ENCODE data around the gene PNLIPRP1.

PNLIPRP1 gene

DNA sequence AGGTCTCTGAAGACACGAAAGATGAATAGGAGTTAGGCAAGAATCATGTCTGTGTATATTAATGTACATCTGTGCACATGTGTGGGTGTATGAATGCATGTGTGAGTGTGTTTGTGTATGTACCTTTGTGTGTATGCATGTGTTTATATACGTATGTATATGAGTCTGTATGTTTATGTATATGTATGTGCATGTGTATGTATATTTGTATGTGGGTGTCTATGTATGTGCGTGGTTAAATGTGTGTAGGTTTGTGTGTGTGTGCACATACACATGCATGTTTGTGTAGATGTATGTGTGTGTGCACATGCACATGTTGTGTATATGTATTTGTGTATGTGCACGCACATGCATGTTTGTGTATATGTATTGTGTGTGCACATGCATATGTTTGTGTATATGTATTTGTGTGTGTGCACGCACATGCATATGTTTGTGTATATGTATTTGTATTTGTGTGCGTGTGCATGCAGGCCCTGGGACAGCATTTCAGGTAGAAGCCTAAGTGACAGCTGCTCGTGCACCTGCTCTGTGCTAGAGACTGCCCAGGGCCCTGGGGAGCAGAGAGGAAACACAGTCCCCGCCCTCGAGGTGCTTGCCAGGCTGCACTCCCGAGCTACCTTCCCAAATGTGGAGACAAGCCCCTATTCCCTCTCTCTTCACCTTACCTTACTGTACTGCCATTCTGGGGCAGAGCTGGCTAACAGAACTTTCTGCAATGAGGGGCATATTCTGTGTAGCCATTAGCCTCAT is 12.1 kb downstream of the PNLIPRP1 start:
- DNase-seq: no peak

DNA sequence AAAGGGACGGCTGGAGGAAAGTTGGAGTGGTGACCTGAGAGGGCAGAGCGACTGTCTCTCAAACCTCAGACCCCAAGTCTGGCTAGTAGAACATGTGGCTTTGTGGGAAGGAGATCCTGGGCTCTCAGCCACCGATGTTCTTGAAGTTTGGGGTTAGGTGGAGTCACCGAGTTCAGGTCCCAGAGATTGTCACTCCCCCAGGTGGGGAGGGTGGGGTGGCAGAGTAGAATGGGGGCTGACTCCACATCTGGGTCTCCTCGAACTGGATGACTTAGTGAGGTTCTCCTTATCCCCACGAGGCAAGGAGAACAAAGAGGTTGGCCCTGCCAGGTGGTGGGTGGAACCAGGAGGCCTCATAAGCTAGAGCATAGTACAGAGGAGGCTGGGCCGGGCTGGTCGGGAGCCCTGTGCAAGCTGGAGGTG is 15.3 kb downstream of the PNLIPRP1 start:
- DNase-seq: no peak

DNA sequence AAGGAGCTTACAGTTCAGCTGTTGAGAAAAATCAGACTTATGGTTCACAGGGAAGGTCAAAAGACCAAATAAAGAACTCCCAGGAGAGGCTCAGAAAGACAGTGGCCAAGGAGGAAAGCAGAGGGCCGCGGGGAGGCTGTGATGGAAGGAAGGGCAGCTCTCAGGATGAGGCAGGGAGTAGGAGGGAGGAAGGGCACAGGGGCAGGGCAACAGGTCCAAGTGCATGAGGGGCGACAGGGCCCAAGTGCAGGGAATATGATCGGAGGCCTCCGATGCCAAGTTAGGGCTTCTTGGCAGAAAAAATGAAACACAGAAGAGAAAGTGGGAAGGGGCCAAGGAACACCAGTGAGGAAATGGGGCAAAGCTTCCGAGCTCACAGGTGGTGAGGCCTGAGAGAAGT is 16.6 kb downstream of the PNLIPRP1 start:
- DNase-seq: no peak

GRCh38 chr10:116608686-116609594 is 18.2 kb downstream of the PNLIPRP1 start:
- DNase-seq: no peak

- DNase-seq: no peak
These were observed 19.8 kb downstream of the PNLIPRP1 start for GRCh38 chr10:116610443-116611152.

DNA sequence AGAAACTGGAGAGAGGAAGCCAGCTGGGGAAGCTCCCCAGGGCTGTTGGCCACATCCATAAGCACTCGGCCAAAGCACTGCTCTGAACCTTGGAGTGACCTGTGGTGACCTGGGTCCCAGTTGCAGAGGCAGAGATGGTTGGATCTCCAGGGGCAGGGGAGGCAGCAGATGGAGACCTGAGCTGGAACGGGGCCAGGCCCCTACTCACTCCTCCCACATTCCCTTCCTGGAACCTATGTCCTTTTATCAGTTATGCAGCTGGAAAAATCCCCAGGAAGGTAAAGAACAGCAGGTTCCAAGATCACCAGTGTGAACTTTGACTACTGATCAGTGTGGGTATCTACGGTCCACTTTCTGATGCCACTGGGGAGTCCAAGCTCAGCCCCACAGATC is 20.4 kb downstream of the PNLIPRP1 start:
- no peak for DNase-seq

DNA sequence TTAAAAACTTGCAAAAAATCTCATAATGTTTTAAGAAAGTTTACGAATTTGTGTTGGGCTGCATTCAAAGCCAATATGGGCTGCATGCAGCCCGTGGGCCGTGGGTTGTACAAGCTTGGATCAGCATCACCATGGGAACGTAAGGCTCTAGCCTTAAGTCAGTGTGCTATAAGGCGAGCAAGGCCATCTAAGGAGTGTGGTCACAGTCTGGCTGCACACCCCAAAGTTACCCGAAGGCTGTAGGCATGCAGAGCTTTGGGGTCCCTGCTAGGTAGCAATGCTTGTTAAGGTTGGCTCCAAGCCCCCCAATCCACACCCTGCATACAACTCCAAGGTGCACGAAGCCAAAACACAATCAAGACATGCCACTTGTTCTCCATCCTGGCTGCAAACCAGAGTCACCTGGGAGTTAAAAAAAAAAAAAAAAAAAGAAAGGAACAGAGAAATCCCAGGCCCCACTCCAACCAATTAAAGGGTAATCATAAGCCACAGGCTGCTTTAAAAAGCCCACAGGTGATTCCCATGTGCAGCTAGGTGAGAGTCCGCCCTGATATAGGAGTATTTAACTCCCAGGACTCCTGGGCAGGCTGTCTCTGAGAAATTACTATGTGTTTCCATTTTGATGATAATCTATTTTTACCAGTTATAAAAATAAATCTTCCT is 21.5 kb downstream of the PNLIPRP1 start:
- DNase-seq: no peak

DNA sequence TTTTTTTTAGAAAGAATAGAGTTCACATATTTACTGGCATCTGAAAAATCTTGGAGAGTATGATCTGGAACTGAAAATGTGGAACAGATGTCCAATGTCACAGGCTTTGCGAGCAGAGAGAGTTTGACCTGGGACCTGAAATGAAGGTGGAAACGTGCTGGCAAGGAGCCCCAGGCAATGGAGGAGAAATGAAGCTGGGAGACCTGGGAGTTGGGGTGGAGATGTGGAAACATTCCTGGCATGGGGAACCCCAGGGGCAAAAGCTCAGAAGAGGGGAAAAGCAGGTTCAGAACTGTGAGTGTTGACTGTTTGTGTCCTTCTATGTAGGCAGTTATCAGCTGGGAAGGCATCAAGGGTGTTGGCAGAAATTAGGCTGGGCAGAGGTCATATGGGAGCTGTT is 22.7 kb downstream of the PNLIPRP1 start:
- DNase-seq: no peak

DNA sequence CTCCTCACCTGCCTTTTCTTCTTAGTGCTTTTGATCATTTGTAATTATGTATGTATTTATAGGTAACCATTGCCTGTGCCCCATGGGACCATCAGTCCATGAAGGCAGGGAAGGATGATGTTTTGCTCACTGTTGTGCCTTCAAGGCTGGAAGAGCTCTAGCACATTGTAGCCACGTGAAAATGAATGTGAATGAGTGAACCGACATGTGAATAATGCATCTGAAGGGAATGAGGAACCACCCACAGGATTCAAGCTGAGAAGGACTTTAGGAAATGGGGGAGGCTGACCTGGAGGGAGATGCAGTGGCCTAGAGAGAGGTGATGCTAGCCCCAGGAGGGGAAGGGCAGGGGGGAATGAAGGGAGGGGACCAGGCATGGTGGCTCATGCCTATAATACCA is 24.0 kb downstream of the PNLIPRP1 start:
- no peak for DNase-seq

DNA sequence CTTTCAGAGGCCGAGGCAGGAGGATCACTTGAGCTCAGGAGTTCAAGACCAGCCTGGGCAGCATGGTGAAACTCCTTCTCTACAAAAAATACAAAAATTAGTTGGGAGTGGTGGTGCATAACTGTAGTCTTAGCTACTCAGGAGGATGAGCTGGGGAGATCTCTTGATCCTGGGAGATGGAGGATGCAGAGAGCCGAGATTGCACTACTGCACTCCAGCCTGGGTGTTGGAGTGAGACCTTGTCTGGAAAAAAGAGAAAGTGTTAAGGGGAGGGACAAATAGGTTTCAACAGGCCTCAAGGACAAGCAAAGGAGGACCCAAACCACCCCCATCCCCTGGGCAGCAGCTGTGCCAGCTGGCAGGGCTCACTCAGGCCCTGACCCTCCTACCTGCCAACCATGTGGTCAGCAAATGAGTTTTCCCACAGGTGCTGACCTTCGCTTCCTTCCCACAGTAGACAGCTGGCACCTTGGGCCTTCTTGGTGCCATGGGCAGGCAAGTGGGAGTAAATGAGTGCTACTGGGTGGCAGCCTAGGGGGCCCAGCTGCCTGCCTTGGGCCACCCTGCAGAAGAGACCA is 24.5 kb downstream of the PNLIPRP1 start:
- no peak for DNase-seq

DNA sequence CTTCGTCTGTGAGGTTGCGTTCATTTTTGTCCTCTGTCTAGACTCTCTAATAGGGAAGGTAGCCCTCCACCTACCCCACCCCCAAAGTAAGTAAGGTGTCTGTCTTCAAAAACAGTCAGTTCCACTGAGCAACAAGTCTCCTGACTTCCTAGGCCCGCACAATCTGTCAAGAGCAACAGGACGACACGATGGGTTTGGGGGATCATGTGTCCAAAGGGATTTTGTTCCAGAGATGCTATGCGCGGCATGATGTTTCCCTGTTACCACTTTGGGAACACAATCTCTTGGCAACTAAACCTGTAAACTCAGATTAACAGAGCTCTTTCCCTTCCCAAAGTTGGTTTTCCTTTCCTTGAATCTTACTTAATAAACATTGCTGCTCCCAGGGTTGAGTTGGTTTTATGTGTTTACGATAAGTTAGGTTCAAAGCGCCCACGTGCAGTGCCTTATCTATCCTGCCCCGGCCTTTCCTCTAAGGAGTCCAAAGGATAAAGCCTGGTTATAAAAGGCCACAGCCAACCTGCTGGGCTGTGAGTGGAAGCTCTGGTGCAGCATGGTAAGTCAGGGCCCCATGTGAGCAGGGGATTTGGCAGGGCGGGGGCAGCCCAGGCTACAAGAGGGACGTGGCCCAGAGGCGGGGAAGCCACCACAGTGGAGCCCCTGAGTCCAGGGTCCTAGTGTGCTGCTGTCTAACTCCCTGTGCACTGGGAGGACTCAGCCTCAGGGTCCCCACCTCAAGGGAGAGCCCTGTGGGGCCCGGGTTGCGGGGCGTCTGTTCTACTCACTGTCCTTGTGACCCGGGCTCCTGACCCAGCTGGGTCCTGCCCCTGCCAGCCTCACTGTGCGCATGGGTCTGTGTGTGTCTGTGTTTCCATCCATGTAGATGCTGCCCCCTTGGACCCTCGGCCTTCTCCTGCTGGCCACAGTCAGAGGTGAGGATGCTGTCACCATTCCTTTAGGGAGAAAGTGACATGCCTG is 30.0 kb downstream of the PNLIPRP1 start, which contains the start of gene PNLIPRP2:
Gene PNLIPRP2 (plus strand): TSS at position 531 of the 978 bp plus-strand sequence.
- no peak for DNase-seq

GRCh38 chr10:116621476-116621875 is 30.7 kb downstream of the PNLIPRP1 start:
- DNase-seq: no peak

DNA sequence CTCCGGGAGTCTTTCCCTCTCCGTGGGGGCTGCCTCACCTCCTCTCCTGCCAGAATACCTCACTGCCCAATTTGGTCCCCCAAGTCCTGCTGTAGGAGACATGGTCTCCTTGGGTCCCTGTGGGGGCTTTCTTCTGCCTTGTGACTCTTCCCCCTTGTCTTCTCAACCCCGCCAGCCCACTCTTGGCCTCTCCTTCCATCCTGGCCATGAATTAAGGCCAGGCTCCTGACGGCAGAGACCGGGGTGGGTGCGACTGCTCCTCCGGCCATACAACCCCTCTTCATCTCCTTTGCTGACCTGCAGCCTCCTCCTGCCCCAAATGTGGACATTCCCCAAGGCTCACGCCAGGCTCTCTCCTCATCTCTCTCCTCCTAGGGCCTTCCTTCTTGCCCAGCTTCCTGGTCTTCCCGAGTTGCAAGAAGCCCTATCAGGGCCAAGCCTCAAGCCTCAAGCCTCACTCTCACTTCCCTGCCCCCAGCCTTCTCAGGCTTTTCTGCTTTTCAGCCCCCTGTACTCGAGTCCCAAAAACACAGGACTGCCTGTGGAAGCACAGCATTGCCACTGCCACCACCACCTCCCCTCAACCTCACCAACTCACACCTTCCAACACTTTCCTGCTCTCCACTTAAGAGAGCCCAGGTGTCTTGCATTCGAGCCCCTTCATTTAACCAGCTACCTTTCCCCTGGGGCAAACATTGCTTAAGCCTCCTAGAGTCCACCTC is 31.3 kb downstream of the PNLIPRP1 start:
- no peak for DNase-seq

- DNase-seq: no peak
These were observed 35.1 kb downstream of the PNLIPRP1 start for GRCh38 chr10:116625845-116626244.

GRCh38 chr10:116626815-116627214 is 36.1 kb downstream of the PNLIPRP1 start:
- DNase-seq: no peak

DNA sequence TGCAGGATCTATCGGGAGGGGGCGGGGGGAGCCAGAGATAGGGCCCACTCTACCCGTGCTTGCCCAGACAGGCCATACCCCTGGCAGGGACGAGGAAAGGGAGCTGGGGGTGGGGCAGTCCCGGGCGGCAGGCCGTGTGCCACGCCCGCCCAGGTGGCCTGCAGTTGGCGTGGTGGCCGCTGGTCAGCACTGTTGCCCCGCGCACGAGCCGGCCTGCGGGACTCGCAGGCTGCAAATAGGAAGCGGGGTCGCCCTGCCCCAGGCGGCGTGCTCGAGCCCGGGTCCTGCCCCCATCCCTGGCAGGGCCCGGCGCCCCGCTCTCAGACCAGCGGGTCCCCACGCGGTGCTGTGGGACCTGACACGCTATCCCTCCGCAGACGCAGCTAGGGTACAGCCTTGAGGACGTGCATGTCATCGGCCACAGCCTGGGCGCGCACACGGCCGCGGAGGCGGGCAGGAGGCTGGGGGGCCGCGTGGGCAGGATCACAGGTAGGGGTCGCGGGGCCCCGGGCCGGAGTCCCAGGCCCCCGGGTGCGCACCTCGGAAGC is 36.7 kb downstream of the PNLIPRP1 start:
- DNase-seq: no peak

GRCh38 chr10:116629340-116629739 is 38.6 kb downstream of the PNLIPRP1 start:
- no peak for DNase-seq

DNA sequence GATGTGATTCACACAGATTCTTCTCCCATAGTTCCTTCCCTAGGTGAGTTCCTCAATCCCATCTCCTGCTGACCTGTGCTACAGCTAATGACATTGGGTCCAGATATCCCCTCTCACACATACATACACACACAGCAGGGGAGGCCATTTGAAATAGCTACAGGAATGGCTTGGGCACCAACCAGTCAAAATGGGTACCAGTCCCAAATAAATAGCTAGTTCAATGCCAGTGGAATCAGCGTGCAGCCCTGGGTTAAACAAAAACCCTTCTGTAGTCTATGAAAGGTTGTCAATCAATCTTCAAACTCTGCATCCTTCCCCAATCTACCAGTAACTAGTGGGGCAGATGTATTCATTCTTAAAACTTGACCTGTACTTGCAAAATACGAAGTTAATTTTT is 39.3 kb downstream of the PNLIPRP1 start:
- DNase-seq: no peak

DNA sequence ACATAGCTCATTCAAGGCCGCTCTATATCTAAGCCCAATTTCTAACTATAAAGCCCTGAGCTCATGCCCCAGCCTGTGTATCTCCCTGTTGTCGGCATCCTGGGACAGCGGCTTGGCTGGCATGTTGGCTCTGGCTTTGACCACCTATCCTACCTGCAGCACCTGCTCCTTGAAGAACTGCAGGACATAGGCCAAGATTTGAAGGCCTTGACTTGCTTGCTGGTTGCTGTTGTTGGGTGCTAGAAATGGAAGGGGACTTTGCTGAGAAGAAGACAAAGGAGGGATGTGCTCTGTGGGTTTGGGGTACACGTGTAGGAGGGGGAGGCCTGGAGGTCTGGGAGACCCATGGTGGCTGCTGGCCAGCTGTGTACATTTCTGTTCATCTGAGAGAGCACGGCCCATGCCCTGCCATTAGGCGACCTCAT is 41.1 kb downstream of the PNLIPRP1 start:
- no peak for DNase-seq

GRCh38 chr10:116632596-116633215 is 41.9 kb downstream of the PNLIPRP1 start:
- DNase-seq: no peak

Measured in activated naive CD4-positive, alpha-beta T cell (primary cell).